COLO668 (cell line): ENCODE measurements around the gene CTDNEP1.
A peak's percentile ranks its signal among the peaks of the same experiment; 100 is the strongest.

Source experiments
- DNase-seq: peaks from one replicate; lab custom pipeline; 2025; ENCODE audit not compliant: unreplicated experiment; lab: John Stamatoyannopoulos, UW

Gene CTDNEP1

GRCh38 chr17:7232114-7232513 lies 19.4 kb downstream of the CTDNEP1 start:
- no peak for DNase-seq

- DNase-seq: no peak
These were observed 22.0 kb downstream of the CTDNEP1 start for GRCh38 chr17:7229504-7229903.

- DNase-seq: no peak
These were observed 22.6 kb downstream of the CTDNEP1 start for GRCh38 chr17:7228920-7229319.

GRCh38 chr17:7226721-7227710 lies 24.5 kb downstream of the CTDNEP1 start:
- no peak for DNase-seq

- no peak for DNase-seq
These were observed 25.7 kb downstream of the CTDNEP1 start for GRCh38 chr17:7225711-7226331.

GRCh38 chr17:7224661-7225111 lies 26.8 kb downstream of the CTDNEP1 start:
- DNase-seq: no peak

GRCh38 chr17:7224110-7224509 lies 27.4 kb downstream of the CTDNEP1 start:
- DNase-seq: no peak

GRCh38 chr17:7223375-7223774 lies 28.2 kb downstream of the CTDNEP1 start:
- DNase-seq: no peak

- DNase-seq: no peak
These were observed 28.6 kb downstream of the CTDNEP1 start for GRCh38 chr17:7222972-7223292.

- DNase-seq: no peak
These were observed 29.2 kb downstream of the CTDNEP1 start for GRCh38 chr17:7222093-7222971.

- DNase-seq: no peak
These were observed 30.0 kb downstream of the CTDNEP1 start for GRCh38 chr17:7221278-7222092.

GRCh38 chr17:7220593-7221277 lies 30.8 kb downstream of the CTDNEP1 start:
- peak; percentile 54 for DNase-seq

- peak; percentile 66 for DNase-seq
These were observed 31.5 kb downstream of the CTDNEP1 start, which contains the start of the genes ACADVL and DLG4 for GRCh38 chr17:7219812-7220592. TSS of gene ACADVL (plus strand) at chr17:7219938. CDS start at chr17:7219985, 47 bp downstream. TSS of gene DLG4 (minus strand) at chr17:7219836.

- no peak for DNase-seq
These were observed 32.2 kb downstream of the CTDNEP1 start for GRCh38 chr17:7219229-7219811.

- no peak for DNase-seq
These were observed 32.8 kb downstream of the CTDNEP1 start for GRCh38 chr17:7218758-7219157.

- DNase-seq: no peak
These were observed 33.4 kb downstream of the CTDNEP1 start for GRCh38 chr17:7218166-7218565.

GRCh38 chr17:7217113-7217987 lies 34.2 kb downstream of the CTDNEP1 start:
- no peak for DNase-seq
